GM18526 (cell line): Measurements from ENCODE around the gene CCDC28B.

Experiments used
- POLR2A ChIP-seq: IDR thresholded peaks from 3 replicates; pipeline ENCODE4 v1.6.1; 2011; ENCODE audit not compliant: insufficient read length; ENCODE audit errors: extremely low read depth

CCDC28B gene

DNA sequence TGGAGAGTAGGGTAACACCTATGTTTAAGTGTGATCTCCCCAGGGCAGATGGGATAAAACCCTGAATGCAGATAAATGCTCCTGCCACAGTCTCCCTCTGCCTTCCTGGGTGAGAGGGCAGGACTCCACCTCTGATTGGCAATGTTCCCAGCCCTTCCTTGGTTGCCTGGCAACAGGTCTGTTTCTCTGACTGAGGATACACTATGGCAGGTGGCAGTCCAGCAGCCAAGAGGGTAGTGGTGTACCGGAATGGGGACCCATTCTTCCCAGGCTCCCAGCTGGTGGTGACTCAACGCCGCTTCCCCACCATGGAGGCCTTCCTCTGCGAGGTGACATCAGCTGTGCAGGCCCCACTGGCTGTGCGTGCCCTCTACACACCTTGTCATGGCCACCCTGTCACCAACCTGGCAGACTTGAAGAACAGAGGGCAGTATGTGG lies 8.5 kb downstream of the CCDC28B start, which contains the start of gene DCDC2B:
TSS of gene DCDC2B (plus strand) at position 199 of the 438 bp plus-strand sequence. CDS start at position 204, 5 bp downstream.
- TF ChIP-seq POLR2A: no peak

- TF ChIP-seq POLR2A: no peak
These were observed 15.5 kb downstream of the CCDC28B start for GRCh38 chr1:32215629-32216480.

DNA sequence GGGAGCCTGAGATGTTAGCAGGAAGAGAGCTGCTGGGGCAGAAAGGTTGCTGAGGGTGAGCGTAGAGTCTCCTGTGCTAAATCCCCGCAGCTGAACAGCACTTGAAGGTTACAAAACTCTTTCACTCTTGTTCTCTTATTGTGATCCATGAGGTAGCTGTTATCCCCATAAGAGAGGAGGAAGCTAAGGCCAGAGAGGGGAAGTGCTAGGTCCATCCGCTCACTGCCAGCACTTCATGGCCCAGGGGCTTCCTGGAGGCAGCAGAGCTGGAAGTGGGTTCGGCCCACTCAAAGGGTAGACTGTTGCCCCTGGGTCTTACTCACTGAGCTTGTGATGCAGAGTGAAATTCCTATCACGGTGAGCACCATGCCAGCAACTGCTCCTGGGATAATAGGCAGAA lies 16.2 kb downstream of the CCDC28B start:
- TF ChIP-seq POLR2A: no peak

- TF ChIP-seq POLR2A: no peak
These were observed 18.6 kb downstream of the CCDC28B start for GRCh38 chr1:32219022-32219421.

DNA sequence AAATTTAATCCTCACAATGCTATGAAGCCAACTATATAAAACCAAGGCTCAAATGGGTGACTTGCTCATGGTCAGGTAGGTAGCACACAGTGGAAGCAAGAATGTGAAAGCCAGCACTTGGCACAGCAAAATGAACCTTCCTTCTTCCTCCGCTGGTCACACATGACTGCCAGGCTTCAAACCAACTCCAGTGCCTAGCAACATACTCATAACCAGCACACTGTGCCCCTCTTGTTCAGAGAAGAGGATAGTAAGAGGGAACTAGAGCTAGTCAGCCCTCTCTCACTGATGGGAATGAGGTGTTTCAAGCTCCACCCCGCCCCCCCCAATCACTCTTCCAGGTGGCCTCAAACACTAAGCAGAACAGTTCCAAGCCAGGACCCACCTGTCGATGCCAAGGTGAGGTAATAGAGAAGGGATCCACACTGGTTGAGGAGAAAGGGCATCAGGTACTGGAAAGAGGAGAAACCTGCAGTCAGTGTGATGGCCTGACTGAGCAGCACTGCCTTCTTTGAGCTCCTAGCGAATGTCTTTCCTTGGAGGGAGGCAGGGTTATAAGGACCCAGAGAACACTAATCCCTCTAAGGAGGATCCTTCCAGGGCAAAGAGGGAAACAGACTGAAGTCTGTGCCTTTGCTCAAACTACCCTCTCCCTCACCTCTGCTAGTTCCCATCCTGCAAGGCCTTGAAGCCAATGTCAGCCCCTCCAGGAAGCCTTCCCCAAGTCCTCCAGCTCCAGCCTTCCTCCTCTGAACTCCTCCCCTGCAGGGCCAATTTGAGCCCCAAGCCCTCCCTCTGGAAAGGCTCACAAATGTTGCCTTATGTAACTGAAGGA lies 20.6 kb downstream of the CCDC28B start:
- TF ChIP-seq POLR2A: no peak

GRCh38 chr1:32221581-32221979 lies 21.2 kb downstream of the CCDC28B start:
- no peak for TF ChIP-seq POLR2A

- TF ChIP-seq POLR2A: peak; percentile 74
These were observed 21.8 kb downstream of the CCDC28B start, which contains the start of the genes EIF3I and TMEM234 for GRCh38 chr1:32221980-32222755. Gene EIF3I (plus strand): TSS chr1:32222407. CDS start chr1:32222442, 35 bp downstream. Gene TMEM234 (minus strand): TSS chr1:32222353. CDS start chr1:32222322, 31 bp downstream.

DNA sequence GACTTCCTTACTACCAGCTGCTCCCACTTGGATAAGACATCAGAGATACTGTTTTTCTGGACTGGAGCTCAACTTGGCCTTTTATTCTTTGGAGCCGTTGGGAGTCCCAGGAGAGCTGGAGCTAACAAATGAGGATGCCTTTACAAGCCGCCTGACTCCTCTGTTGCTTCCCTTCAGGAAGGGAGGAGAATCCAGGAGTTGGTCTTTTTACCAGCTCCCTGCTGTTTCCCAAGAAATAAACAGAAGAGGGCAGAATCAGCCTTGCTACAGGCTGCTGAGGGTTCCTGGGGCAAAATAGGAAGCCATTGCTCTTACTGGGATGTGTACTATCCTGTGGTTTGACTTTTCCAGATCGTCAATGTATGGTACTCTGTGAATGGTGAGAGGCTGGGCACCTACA lies 23.3 kb downstream of the CCDC28B start:
- TF ChIP-seq POLR2A: no peak

DNA sequence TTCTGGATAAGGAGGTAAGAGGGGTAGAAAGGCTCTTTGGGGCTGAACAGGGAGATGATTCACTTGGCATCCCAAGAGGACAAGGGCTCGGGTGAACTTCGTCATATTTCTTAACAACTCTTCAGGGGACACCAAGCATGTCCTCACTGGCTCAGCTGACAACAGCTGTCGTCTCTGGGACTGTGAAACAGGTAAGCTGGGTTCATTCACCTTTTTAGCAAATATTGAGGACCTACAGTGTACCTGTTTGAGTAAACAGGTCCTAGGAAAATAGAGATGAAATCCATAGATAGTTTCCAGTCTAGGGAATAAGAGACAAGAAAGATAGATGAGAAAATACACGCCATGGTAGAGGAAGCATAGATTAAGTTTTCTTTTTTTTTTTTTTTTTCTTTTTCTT lies 23.9 kb downstream of the CCDC28B start:
- TF ChIP-seq POLR2A: no peak

- no peak for TF ChIP-seq POLR2A
These were observed 28.4 kb downstream of the CCDC28B start for GRCh38 chr1:32228771-32229170.

- TF ChIP-seq POLR2A: no peak
These were observed 31.5 kb downstream of the CCDC28B start for GRCh38 chr1:32231843-32232432.

GRCh38 chr1:32232558-32233304 lies 32.3 kb downstream of the CCDC28B start:
- TF ChIP-seq POLR2A: no peak

GRCh38 chr1:32234792-32235191 lies 34.4 kb downstream of the CCDC28B start:
- TF ChIP-seq POLR2A: no peak

- no peak for TF ChIP-seq POLR2A
These were observed 38.9 kb downstream of the CCDC28B start for GRCh38 chr1:32239337-32239736.
